ENCODE results near the gene OPCML. TPM values are rescaled to one million over a fixed set of nuclear protein-coding genes. Genes with fewer than 3 reads are reported as not detected.

The OPCML gene
- polyA plus RNA-seq, 1 donor from 2014 or later: not detected

DNA sequence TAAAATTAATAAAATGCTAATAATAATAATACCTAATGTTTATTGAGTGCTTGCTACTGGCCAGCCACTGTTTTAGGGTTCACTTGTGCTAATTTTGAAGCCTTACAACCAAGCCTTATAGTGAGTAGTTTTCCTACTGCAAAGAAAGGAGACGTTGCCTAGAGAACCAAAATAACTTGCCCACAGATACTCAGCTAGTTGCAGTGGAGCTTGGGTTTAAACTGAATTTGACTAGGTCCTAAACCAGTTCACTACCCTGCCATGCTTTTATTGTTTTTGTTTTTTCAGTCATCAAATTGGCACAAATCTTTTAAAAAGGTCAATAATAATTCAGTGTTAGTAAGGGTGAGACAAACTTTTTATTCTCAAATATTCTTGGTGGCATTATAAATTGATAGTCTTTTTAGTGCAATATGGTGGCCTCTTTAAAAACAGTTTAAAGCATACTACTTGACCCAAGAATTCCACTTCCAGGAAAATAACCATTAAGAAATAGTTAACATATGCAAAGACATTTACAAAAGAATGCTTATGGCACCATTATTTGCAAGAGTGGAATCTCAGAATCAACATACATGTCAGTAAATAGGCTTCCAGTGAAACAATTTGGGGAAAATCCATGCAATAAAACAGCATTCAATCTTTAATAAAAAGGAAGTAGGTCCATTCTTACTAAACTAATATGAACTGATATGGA lies 90.2 kb downstream of the OPCML start:
- no peak overlapping the region for H3K27ac Mint-ChIP-seq
- H3K27me3 Mint-ChIP-seq: no peaks in the 10 kb centered on the region
- H3K36me3 Mint-ChIP-seq: no peaks in the 10 kb centered on the region
- no peak overlapping the region for H3K4me3 Mint-ChIP-seq
- H3K9me3 Mint-ChIP-seq: peaks cover 0 to 3% (median 1%) of the 10 kb centered on the region in 3 donors
- no peaks in the 10 kb centered on the region for H3K4me1 Mint-ChIP-seq

DNA sequence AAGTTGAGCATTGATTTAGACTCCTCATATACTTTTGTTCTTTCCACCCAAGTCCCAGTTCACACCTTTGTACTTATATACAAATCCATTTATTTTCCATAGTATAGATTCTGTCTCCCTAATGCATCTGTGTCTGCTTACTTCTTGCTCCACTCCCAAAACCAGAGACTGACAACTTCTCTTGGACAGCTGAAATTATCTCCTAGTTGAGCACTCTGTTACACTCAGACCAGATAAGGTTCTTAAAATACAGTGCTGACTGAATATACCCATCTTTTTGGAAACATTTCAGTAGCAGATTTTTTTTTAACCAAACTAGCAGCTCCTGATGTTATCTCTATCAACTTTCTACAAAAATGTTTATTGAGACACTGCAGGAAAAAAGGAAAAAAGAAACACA lies 106.3 kb downstream of the OPCML start:
- peaks cover 3% of the 10 kb centered on the region for H3K36me3 Mint-ChIP-seq
- H3K27me3 Mint-ChIP-seq: no peaks in the 10 kb centered on the region
- peaks cover 0 to 4% (median 0%) of the 10 kb centered on the region in 3 donors for H3K9me3 Mint-ChIP-seq
- H3K4me3 Mint-ChIP-seq: no peak overlapping the region
- no peak overlapping the region for H3K27ac Mint-ChIP-seq
- no peaks in the 10 kb centered on the region for H3K4me1 Mint-ChIP-seq

DNA sequence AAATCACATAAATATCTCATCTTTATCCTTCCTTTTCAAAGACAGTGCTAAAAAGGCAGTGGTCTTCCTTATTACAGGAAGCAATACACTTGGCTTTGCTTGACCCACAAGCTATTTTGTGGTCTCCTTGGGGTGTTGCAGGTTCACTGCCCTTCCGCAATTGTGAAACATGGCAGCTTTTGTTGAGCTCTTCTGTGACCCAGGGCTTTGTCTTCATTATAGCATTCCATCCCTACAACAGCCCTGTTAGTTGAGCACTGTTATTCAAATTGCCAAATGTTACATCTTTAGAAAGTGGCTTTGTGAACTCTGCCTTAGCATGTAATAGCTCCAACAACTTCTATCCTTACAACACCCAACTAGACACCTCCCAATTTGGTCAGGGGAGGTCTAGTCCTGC lies 107.1 kb downstream of the OPCML start:
- peak overlapping the region in 1 of 3 donors; percentile 25 for H3K27ac Mint-ChIP-seq
- no peaks in the 10 kb centered on the region for H3K4me1 Mint-ChIP-seq
- peaks cover 0 to 4% (median 3%) of the 10 kb centered on the region in 3 donors for H3K9me3 Mint-ChIP-seq
- H3K36me3 Mint-ChIP-seq: peaks cover 3% of the 10 kb centered on the region
- no peaks in the 10 kb centered on the region for H3K27me3 Mint-ChIP-seq
- no peak overlapping the region for H3K4me3 Mint-ChIP-seq

DNA sequence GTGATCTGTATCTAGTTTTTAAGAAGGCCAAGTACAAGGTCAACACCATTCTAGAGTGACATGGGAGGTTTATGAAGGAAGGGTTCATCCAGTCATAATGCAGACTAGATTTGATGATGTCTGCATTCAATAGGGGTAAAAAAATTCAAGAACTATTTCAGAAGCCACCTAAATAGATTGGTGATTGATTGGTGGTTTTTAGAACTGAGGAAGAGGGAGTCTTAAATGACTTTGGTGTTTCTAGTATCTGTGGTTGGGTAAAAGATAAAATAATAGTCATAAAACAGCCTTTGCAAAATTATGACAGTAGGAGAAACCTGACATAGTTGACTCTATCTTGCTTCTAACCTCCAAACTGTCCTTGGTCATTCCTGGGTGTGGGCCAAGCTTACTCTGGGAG lies 114.1 kb downstream of the OPCML start:
- H3K27me3 Mint-ChIP-seq: no peaks in the 10 kb centered on the region
- H3K4me3 Mint-ChIP-seq: no peak overlapping the region
- no peak overlapping the region for H3K27ac Mint-ChIP-seq
- H3K36me3 Mint-ChIP-seq: no peaks in the 10 kb centered on the region
- H3K4me1 Mint-ChIP-seq: no peaks in the 10 kb centered on the region
- peaks cover 0 to 7% (median 0%) of the 10 kb centered on the region in 3 donors for H3K9me3 Mint-ChIP-seq

DNA sequence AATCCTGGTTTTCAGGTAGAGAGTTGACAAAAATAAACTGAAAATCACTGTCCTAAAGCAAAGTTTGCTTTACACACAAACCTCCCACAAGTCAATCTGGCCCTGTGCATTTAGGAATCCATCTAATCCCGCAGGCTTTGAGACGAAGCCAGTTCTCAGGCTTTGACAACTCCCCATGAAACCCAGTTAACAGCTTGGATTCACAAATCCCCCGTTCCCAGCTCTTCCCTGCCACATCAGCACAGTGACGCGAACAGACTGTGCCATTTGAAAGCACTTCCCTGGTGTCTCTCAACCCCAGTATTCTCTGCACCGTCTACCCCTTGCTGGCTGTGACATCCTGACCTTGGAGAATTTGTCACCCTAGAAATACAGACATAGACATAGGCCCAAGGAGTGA lies 117.8 kb downstream of the OPCML start:
- H3K27ac Mint-ChIP-seq: no peak overlapping the region
- H3K36me3 Mint-ChIP-seq: no peaks in the 10 kb centered on the region
- H3K9me3 Mint-ChIP-seq: peaks cover 0 to 7% (median 0%) of the 10 kb centered on the region in 3 donors
- no peak overlapping the region for H3K4me3 Mint-ChIP-seq
- H3K4me1 Mint-ChIP-seq: no peaks in the 10 kb centered on the region
- no peaks in the 10 kb centered on the region for H3K27me3 Mint-ChIP-seq

DNA sequence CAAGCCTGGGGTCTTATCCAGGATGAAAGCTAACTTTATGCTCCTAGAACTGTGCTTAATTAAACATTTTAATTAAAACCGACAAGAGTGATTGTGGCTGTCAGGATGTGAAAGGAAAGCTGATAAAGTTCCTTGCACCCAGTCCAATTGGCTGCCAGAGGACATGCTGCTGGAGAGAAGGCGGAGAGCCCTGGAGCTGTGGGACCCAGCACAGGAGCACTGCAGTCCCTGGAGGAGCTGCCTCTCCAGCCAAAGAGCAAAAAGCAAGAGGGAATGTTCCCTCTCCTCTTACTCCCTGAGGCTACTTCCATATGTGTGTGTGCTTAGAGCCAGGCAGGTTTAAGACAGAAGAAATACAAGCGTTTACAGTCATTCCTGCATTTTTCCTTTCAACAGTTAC lies 118.6 kb downstream of the OPCML start:
- Mint-ChIP-seq H3K36me3 (no peaks in the 10 kb centered on the region), H3K27ac (no peak overlapping the region), H3K4me1 (no peaks in the 10 kb centered on the region), H3K4me3 (no peak overlapping the region), H3K9me3 (peaks cover 0 to 5% (median 0%) of the 10 kb centered on the region in 3 donors), H3K27me3 (no peaks in the 10 kb centered on the region)

DNA sequence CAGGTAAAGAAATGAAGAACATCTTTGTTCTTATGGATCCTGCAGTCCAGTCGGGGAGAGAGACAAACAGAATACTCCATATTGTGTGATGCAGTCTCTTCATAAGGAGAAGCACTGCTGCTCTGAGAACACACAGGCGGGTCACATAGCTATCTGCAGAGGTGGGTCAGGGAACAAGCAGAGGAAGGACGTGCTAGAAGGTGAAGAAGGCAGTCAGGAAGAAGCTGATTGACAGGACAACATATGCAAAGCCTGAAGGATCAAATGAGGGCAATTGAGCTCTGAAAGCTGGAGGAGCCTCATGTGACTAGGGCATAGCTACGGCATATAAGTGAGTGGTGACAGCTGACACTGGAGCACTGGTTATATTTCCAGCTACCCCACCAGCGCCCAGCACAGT lies 122.5 kb downstream of the OPCML start:
- Mint-ChIP-seq H3K4me3 (no peak overlapping the region), H3K36me3 (no peaks in the 10 kb centered on the region), H3K27ac (peak overlapping the region in 1 of 3 donors; percentile 84), H3K4me1 (no peaks in the 10 kb centered on the region), H3K27me3 (no peaks in the 10 kb centered on the region), H3K9me3 (peaks cover 0 to 5% (median 3%) of the 10 kb centered on the region in 3 donors)

DNA sequence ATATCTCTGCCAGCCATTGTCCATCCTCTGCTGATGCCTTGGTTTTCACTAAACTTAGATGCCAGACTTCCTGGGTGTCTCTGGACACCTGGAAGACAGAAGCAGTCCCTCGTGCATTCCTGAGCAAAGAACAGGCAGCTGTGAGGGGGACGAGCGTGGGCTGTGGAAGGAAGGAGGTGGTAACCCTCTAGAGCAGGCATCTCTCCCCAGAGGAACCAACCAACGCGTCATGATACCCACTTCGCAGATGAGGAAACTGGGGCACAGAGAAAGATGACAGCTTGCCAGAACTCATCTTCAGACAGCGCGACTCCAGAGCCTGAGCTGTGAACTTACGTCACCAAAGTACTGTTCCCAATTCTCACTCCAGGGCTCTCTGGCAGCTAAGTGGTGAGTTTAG lies 123.4 kb downstream of the OPCML start:
- no peaks in the 10 kb centered on the region for H3K27me3 Mint-ChIP-seq
- H3K4me1 Mint-ChIP-seq: no peaks in the 10 kb centered on the region
- peaks cover 0 to 7% (median 5%) of the 10 kb centered on the region in 3 donors for H3K9me3 Mint-ChIP-seq
- H3K27ac Mint-ChIP-seq: no peak overlapping the region
- H3K36me3 Mint-ChIP-seq: no peaks in the 10 kb centered on the region
- no peak overlapping the region for H3K4me3 Mint-ChIP-seq

DNA sequence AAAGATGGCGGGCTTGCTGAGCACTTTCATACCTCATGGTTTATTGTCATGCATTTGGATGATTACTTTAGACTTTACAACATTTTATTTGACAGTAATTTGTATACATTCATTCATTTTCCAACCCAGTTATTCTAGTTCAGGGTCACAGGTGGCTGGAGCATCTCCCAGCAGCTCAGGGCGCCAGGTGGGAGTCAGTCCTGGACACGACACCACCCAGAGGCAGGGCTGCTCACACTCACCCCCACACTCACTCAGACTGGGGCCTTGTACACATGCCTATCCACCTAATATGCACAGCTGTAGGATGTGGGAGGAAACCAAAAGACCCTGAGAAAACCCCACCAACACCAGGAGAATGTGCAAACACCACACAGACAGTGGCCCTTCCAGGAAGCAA lies 123.9 kb downstream of the OPCML start:
- Mint-ChIP-seq H3K27me3 (no peaks in the 10 kb centered on the region), H3K9me3 (peaks cover 0 to 8% (median 5%) of the 10 kb centered on the region in 3 donors), H3K4me1 (no peaks in the 10 kb centered on the region), H3K4me3 (no peak overlapping the region), H3K27ac (no peak overlapping the region), H3K36me3 (no peaks in the 10 kb centered on the region)

DNA sequence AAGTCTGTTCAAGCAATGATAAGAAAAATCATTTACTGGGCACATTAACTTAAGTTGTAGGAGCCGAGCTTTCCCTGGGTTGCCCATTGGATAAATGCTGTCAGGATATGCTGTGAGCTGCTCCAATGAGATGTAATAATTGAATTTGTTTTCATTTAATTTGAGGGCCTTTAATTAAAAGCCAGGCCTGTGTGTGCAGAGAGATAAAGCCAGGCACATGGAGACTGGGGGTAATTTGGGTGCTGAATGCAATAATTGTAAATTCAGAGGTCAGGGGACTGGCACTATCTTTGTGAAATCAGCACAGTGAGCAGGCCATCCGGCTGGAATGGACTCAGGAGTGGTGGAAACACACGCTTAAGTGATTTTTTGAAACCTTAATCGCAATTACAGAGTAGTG lies 125.8 kb downstream of the OPCML start:
- H3K27ac Mint-ChIP-seq: no peak overlapping the region
- peaks cover 0 to 13% (median 5%) of the 10 kb centered on the region in 3 donors for H3K9me3 Mint-ChIP-seq
- H3K4me1 Mint-ChIP-seq: no peaks in the 10 kb centered on the region
- no peaks in the 10 kb centered on the region for H3K27me3 Mint-ChIP-seq
- H3K36me3 Mint-ChIP-seq: no peaks in the 10 kb centered on the region
- H3K4me3 Mint-ChIP-seq: no peak overlapping the region

DNA sequence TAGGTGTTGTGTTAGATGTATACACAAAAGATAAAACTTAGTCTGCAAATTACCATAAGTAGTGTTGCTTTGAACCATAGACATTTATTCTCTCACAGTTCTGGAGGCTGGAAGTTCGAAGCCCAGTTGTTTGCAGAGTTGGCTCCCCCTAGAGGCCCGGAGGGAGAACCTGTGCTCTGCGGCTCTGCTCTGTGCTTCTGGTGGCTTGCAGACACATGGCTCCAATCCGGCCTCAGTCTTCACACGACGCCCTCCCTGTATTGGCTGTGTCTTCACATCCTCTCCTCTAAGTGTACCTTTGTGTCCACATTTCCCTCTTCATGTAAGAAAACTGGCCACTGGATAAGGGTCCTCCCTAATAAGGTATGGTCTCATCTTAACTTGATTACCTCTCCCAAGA lies 128.4 kb downstream of the OPCML start:
- Mint-ChIP-seq H3K27me3 (no peaks in the 10 kb centered on the region), H3K27ac (no peak overlapping the region), H3K4me3 (no peak overlapping the region), H3K4me1 (no peaks in the 10 kb centered on the region), H3K9me3 (peaks cover 0 to 13% (median 1%) of the 10 kb centered on the region in 3 donors), H3K36me3 (no peaks in the 10 kb centered on the region)

DNA sequence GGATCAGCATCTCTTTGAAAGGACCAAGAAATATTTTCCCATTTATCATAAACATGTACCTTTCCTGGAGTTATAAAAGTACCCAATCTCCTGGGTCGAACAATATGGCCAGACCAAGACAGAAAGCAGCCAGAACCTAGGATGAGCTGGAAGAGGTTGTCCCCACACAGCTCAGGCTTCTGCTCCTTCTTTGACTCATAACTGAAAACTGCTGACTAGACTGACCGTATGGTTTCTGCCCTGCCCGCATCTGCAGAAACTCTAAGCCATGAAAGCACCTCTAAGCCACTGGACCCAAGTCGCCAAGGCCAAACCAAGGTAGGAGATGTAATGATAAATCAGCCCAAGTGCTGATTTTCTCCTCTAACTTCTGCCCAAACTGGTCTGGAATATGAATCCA lies 129.8 kb downstream of the OPCML start:
- H3K4me3 Mint-ChIP-seq: no peak overlapping the region
- H3K9me3 Mint-ChIP-seq: peaks cover 0 to 13% (median 1%) of the 10 kb centered on the region in 3 donors
- H3K4me1 Mint-ChIP-seq: no peaks in the 10 kb centered on the region
- no peaks in the 10 kb centered on the region for H3K27me3 Mint-ChIP-seq
- no peaks in the 10 kb centered on the region for H3K36me3 Mint-ChIP-seq
- H3K27ac Mint-ChIP-seq: no peak overlapping the region

DNA sequence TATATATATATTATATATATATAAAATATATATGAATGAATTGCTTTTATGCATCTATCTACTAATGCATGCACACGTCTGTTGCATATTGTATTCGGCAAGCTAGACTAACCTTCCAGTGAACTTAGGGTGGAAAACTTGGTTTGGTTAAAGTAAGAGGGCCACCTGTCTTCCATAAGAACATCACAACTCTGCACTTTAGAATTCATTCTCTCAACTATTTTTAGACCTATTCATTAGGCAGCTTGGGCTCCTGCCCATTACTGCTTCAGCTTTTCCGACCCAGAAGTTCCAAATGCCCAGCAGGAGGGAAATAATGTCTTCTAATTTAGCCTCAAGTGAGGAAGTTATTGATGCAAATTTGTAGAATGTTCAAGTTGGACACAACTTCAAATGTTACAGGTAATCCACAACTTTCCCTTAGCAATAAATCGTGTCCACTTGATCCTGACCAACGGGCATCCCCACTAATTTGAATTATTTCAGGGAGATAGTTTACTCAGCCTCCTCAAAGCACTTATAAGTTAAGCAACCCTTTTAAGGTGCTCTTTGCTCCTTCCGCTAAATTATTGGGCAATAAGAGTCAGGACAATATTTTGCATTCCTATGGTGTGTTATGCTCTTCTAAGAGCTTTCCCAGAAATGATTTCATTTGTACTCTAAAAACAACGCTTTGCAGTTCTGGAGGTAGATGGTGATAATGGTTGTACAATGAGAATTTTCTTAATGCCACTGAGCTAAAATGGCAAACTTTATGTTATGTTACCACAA lies 132.3 kb downstream of the OPCML start:
- Mint-ChIP-seq H3K27me3 (no peaks in the 10 kb centered on the region), H3K9me3 (peaks cover 0 to 10% (median 1%) of the 10 kb centered on the region in 3 donors), H3K4me1 (no peaks in the 10 kb centered on the region), H3K36me3 (no peaks in the 10 kb centered on the region), H3K4me3 (no peak overlapping the region), H3K27ac (no peak overlapping the region)

DNA sequence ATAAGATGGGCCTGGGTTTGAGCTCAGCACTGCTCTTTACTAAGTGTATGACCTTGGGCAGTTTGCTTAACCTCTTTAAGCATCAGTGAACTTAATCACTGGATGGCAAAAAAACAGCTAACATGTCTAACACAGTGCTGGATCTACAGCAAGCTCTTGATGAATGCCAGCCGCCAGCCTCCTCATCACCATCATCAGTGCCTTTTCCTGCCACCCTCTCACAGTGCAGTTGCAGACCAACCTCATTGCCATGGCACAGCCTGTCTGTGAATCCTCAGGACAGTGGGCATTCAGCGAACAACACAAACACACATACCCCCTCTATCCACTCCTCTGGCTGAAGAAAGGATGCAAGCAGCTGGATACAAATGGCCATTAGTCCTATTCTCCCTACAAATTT lies 133.0 kb downstream of the OPCML start:
- Mint-ChIP-seq H3K9me3 (peaks cover 0 to 13% (median 1%) of the 10 kb centered on the region in 3 donors), H3K36me3 (no peaks in the 10 kb centered on the region), H3K27me3 (no peaks in the 10 kb centered on the region), H3K4me1 (no peaks in the 10 kb centered on the region), H3K27ac (peak overlapping the region in 1 of 3 donors; percentile 14), H3K4me3 (no peak overlapping the region)

DNA sequence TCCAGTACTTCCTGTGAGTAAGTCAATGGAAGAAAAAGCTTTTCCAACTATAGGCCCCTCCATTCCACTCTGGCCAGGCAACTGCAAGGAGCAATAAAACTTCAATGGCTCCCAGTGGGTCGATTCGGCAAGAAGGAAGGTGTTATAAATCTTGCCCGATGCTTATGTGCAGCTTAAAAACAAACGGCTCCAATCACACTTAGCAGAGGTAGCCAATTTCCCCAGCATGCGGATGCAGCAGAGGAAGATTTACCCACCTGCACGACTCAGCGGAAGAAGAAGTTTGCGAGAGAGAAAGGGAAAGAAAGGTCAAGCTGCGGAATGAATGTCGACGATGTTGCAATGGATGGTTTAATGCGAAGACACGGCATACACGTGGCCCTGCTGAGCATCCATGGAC lies 141.5 kb downstream of the OPCML start:
- H3K4me1 Mint-ChIP-seq: no peaks in the 10 kb centered on the region
- no peaks in the 10 kb centered on the region for H3K27me3 Mint-ChIP-seq

More for the DNA sequence above, 141.5 kb downstream of the OPCML start:
- Mint-ChIP-seq H3K36me3 (peaks cover 3% of the 10 kb centered on the region), H3K27ac (peak overlapping the region in 1 of 3 donors; percentile 85), H3K4me3 (peak overlapping the region in 1 of 4 donors; percentile 43), H3K9me3 (peaks cover 0 to 3% (median 2%) of the 10 kb centered on the region in 3 donors)
